GM18507 (cell line): ENCODE measurements around the gene FLT3.
"Not testable (repeated sequence)": the region's sequence is repeated elsewhere in the genome, so short reads cannot be mapped to it uniquely, and the experiment has no call there.

Source experiments
- DNase-seq: peaks from one replicate; pipeline ENCODE4 v3.0.0; 2011; ENCODE audit warnings: low read depth; ENCODE audit not compliant: insufficient read length; ENCODE audit errors: extremely low spot score
- FAIRE-seq: peaks from 2 replicates; lab custom pipeline; 2011; peaks lifted over from hg19 to GRCh38; lab: Jason Lieb, UNC

Gene FLT3

GRCh38 chr13:28013482-28013881, 86.9 kb downstream of the FLT3 start:
- no peak for DNase-seq
- no peak for FAIRE-seq

GRCh38 chr13:28012896-28013295, 87.5 kb downstream of the FLT3 start:
- DNase-seq (no peak), FAIRE-seq (peak; percentile 87)

DNA sequence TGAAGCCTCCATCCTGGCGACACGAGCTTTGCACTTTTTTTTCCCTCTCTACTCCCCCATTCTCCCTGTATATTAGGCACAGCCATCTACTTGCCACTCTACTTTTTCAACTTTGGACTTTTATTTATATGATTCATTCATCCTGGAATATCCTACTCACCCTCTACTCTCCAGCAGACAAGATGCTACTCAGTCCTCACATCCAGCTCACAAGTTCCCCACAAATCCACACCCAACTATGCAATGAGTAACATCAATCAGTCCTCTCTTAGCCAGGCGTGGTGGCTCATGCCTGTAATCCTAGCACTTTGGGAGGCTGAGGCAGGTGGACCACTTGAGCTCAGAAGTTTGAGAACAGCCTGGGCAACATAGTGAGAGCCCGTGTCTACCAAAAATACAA, 88.0 kb downstream of the FLT3 start:
- DNase-seq = no peak
- no peak for FAIRE-seq

DNA sequence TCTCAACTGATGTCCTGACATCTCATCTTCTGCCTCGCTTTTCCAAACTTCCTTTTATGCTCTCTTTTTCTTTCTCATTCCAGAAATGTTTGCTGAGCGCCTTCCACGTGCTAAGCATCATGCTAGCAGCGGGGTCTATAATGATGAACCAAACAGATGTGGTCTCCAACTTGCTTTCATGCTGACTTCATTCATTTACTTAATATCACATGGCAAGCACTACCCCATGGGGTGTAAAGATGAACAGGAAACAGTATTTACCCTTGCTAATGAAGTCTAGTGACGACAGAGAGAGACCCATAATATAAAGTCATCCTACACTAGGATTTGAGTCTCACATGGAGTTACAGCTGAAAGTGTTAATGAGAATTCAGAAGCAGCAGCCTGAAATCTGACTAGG, 90.3 kb downstream of the FLT3 start:
- no peak for DNase-seq
- no peak for FAIRE-seq

- not testable (repeated sequence) for DNase-seq, FAIRE-seq
These were observed 95.4 kb downstream of the FLT3 start for GRCh38 chr13:28005016-28005415.

DNA sequence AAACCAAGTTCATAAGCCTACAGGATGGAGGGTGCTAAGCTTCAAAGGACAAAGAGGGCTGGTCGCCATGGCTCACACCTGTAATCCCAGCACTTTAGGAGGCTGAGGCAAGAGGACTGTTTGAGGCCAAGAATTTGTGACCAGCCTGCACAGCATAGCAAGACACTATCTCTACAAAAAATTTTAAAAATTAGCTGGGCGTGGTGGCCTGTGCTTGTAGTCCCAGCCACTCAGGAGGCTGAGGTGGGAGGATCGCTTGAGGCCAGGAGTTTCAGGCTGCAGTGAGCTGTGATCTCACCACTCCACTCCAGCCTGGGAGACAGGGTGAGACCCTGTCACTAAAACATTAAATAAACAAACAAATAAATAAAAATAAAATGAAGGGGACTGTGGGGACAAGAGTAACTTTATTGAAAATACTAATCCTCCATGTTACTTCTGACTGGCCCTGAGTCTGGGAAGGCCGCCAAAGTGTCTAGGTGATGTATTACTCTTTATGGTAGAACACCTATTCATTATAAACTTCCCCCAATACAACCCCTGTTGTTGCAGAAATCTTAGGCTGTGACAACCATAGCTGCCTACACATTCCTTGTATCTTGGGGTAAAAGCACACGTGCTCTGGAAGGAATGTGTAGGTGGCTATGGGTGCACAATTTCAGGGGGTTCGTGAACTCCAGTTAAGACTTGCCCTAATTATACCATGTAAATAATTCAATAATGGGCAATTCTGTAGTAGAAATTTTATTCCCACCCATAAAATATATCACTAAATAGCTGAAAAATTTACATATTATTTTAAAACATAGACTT, 97.3 kb downstream of the FLT3 start:
- FAIRE-seq = no peak
- no peak for DNase-seq

DNA sequence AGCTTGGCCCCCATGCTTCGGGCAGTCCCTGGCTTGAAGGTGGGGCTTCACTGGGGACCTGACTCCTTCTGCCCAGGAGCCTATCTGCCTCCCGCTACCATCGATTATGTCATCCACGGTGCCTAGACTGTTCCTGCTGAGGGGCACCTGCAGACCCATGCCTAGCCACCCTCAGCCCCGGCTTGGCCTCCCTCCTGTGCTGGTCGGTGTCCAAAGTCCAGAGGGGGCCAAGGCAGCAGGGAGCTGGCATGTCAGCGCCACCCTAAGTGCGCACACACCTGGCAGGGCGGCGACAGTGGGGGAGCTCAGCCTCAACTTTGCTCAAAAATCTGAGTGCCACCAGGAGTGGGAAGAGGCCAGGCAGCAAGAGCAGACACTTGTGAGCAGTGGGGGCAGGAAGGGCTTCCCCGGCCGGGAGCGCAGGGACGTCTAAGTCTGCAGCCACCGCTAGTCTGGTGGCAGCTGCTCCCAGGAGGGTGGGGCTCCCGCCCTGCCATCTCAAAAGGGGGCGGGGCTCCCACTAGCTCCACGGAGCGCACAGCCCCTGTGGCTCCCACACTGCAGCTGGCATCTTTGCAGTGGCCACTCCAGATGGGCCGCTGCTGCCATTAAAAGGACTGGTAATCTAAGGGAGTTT, 98.4 kb downstream of the FLT3 start:
- FAIRE-seq (no peak), DNase-seq (no peak)

DNA sequence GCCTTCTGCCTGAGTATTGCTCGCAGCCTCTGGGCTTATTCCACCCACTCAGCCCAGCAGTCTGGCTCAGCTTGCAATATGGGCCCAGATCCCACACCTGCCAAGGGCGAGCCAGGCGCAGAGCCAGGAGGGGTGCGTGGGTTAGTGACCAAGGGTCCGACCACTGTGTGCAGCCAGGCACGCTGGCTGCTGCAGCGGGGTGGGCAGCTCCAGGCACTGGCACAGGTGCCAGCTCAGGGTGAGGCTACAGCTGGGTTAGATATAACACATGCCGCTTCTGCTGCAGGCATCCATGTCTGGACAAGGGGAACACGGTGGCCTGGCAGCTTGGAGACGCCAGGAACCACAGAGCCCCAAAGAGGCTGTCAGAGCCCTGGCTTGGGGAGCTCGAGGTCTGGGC, 99.3 kb downstream of the FLT3 start:
- no peak for DNase-seq
- FAIRE-seq = no peak

DNA sequence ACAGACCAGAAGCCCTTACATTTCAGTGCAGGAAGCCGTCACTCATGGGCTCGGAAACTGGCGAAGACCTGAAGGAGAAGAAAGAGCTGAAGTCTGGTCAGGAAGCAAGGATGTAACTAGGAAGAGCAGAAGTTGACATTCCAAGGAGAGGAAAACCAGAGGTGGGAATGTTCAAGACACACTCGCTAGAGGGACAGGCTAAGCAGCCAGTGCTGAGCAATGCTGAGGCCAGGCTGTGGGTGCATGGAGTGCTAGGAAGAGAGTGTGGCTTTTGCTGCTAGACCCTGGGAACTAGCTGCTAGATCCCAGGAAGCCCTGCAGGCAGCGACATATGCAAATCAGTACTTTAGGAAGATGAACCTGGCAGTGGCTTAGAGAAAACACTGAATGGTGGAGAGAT, 99.8 kb downstream of the FLT3 start:
- no peak for FAIRE-seq

DNA sequence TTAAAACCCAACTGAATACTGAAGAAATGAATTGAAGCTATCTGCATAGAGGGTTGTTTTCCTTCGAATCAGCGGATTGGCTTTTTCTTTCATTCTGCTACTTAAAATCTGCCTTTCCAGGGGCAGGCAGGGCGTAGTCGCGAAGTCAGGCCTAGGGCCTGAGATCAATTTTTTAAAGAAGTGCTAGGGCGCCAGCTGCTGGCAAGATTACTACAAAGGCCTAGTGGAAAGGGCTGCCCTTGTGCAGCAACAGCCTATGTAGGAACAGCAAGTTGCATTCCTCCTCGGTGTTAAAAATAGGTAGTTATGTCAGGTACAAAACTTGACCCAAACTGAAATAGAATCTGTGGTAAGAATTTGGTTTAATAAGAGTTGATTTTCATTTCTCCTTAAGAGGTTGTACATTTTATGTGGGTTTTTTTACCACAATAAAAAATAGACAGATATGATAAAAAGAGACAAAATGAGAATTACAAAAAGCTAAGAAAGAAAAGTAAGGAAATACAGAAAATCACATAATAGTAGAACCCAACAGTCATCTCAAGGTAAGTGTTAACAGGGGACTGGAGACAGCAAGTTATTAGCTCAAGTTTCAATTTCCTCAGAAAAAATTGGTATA, 102.4 kb downstream of the FLT3 start:
- DNase-seq = no peak

More for the DNA sequence above, 99.8 kb downstream of the FLT3 start:
- DNase-seq = no peak

DNA sequence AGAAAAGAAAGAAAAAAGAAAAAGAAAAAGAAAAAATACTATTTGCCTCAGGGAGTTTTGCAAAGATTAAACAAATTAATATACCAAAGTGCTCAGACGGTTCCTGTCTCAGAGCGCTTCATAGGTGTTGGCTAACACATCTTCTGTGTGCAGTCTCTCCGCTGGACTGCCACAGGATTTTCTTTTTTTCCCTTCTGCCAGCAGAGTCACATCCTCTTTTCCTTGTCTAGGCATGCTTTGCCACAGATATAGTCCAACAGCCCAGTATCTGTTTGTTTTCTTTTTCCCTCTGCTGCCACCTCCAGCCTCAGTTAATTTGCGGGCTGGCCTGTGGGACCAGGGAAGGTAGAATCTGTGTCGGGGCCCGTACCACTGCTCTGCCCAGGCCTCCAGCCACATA, 108.5 kb downstream of the FLT3 start:
- FAIRE-seq = no peak
- no peak for DNase-seq

More for the DNA sequence above, 102.4 kb downstream of the FLT3 start:
- peak; percentile 21 for FAIRE-seq

DNA sequence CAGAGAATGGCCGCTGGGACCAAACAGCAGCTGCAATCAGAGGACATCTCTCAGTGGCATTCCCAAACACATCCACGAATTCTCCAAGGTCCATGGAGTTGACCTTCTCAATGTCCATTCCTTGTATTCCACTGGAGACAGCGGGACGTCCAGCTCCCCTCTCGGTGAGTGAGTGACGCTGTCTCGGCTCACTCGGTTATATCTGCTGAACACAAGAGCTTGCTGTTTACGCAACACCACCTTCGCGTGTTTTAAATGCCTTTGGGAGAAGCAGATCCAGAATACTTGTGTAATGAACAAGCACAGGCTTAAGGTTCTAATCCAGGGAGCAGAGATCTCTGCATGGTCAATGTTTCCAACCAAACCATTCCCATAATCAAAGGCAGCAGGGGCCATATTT, 111.9 kb downstream of the FLT3 start, which contains the start of gene URAD:
Gene URAD (minus strand): TSS at position 174 of the 400 bp plus-strand sequence. CDS start 56 bp downstream, at position 118.
- FAIRE-seq (no peak), DNase-seq (no peak)

DNA sequence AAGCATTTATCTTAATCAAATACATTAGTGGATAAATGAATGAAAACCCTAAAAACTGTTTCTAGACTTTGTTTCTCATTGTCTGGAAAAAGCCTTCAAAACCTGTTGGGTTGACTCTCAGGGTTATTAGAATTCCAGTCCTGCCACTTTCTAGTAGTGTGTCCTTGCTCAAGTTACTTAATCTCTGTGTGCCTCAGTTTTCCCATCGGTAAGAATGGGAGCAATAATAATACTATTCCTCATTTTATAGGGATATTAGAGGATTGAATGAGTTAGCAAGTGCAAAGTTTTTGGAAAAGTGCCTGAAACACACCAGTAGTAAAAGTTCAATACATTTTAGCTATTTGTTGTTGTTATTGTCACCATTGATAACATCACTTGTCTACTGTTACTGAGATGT, 114.8 kb downstream of the FLT3 start:
- FAIRE-seq = no peak
- no peak for DNase-seq

DNA sequence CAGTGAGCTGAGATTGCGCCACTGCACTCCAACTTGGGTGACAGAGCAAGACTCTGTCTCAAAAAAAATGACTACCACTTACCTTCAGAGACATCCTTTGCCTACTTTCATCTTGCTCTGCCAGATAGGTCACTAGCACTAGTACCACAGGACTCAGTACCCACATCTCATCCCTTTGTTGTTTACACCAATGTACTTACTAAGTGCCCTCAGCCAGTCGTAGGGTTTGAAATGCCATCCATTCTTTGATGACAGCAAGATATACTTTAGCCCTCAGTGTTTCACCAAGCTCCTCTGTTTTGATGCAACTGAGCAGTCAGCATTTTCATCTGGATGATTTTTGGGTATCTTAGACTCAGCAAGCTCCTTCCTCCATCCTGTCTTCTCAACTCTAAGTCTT, 118.0 kb downstream of the FLT3 start:
- FAIRE-seq (no peak), DNase-seq (no peak)

GRCh38 chr13:27981006-27981708, 119.2 kb downstream of the FLT3 start:
- DNase-seq (no peak), FAIRE-seq (no peak)

GRCh38 chr13:27980280-27980998, 119.9 kb downstream of the FLT3 start:
- no peak for FAIRE-seq
- DNase-seq = no peak

DNA sequence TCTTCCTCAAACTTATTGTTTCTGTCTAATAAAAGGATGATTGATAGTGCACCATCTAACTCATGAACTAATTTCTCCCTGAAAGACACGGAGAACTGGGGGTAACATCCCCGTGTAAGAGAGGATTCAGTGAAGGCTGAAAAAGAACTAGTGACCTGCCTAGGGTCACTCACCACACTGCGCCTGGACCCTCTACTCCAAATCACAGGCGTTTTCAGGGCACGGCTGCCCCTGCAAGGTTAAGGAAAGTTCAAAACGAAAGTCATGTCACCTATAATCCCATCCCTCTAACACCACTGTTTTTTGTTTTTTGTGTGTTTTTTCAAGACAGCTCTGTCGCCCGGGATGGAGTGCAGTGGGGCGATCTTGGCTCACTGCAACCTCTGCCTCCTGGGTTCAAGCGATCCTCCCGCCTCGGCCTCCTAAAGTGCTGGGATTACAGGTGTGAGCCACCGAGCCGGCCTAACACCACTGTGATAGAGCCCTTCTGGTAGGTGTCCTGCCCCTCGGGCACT, 120.6 kb downstream of the FLT3 start:
- FAIRE-seq (no peak), DNase-seq (no peak)

- DNase-seq (no peak), FAIRE-seq (no peak)
These were observed 121.3 kb downstream of the FLT3 start for GRCh38 chr13:27979001-27979643.
